ENCODE results near the gene ACAA2. TPM values are rescaled to one million over a fixed set of nuclear protein-coding genes. Genes with fewer than 3 reads are reported as not detected.

ACAA2 gene
- total RNA-seq (2022; extraction: Qiagen RNA extraction; ENCODE audit: low read depth), result 52.9 to 66.7 TPM (median 63.0 TPM) in 5 replicates

GRCh38 chr18:49813319-49814146 lies at the start of gene ACAA2:
Gene ACAA2 (minus strand): TSS chr18:49813533. CDS start chr18:49813484, 49 bp downstream.

